DOHH2 (cell line): ENCODE measurements around the gene IPCEF1.
A peak's percentile ranks its signal among the peaks of the same experiment; 100 is the strongest.

Experiments
- H3F3A ChIP-seq: fragments of 200-600 bp; sonication (generic), shearing (Covaris generic); 2 replicates; pipeline ENCODE4 v1.6.0; 2016; ENCODE audit warnings: antibody characterized with exemption, mild to moderate bottlenecking; ENCODE audit not compliant: control insufficient read depth, insufficient read depth
- H3K27ac ChIP-seq: fragments of 200-600 bp; sonication (generic); 2 replicates; pipeline ENCODE4 v1.5.1; 2014; ENCODE audit warnings: low read depth, mild to moderate bottlenecking, low read length, moderate library complexity
- H3K27me3 ChIP-seq: fragments of 200-600 bp; sonication (generic); 2 replicates; pipeline ENCODE4 v1.6.1; 2014; ENCODE audit warnings: mild to moderate bottlenecking, low read length, mixed read lengths; ENCODE audit not compliant: control insufficient read depth
- H3K36me3 ChIP-seq: fragments of 200-600 bp; sonication (generic); 2 replicates; pipeline ENCODE4 v1.6.1; 2014; ENCODE audit warnings: mild to moderate bottlenecking, low read length, moderate library complexity, mixed read lengths; ENCODE audit not compliant: control insufficient read depth
- H3K4me1 ChIP-seq: fragments of 200-600 bp; sonication (generic); 2 replicates; pipeline ENCODE4 v1.6.1; 2014; ENCODE audit warnings: mild to moderate bottlenecking, low read length, mixed read lengths; ENCODE audit not compliant: control insufficient read depth
- H3K4me2 ChIP-seq: fragments of 200-600 bp; sonication (generic); 2 replicates; pipeline ENCODE4 v1.6.0; 2014; ENCODE audit warnings: mild to moderate bottlenecking, low read length, moderate library complexity
- H3K4me3 ChIP-seq: fragments of 200-600 bp; sonication (generic); 2 replicates; pipeline ENCODE4 v1.5.1; 2014; ENCODE audit warnings: mild to moderate bottlenecking, low read length, mixed read lengths
- H3K79me2 ChIP-seq: fragments of 200-600 bp; sonication (generic); 2 replicates; pipeline ENCODE4 v1.6.1; 2014; ENCODE audit warnings: mild to moderate bottlenecking, low read length, mixed read lengths; ENCODE audit not compliant: control insufficient read depth
- H3K9me2 ChIP-seq: fragments of 200-600 bp; sonication (generic); replicated peaks from 2 replicates; pipeline ENCODE4 v1.6.1; 2014; ENCODE audit warnings: mild to moderate bottlenecking, low read length, mixed read lengths; ENCODE audit not compliant: control insufficient read depth
- H3K9me3 ChIP-seq: fragments of 200-600 bp; sonication (generic); 2 replicates; pipeline ENCODE4 v1.6.1; 2014; ENCODE audit warnings: antibody characterized with exemption, low read length, mixed read lengths; ENCODE audit not compliant: control insufficient read depth, insufficient read depth
- H4K20me1 ChIP-seq: fragments of 200-600 bp; sonication (generic); 2 replicates; pipeline ENCODE4 v1.6.0; 2014; ENCODE audit warnings: low read depth, mild to moderate bottlenecking, antibody characterized with exemption, low read length, moderate library complexity; ENCODE audit not compliant: control insufficient read depth, insufficient read depth
- EZH2phosphoT487 ChIP-seq: fragments of 200-600 bp; sonication (generic); IDR thresholded peaks from 2 replicates; pipeline ENCODE4 v1.6.1; 2017; ENCODE audit warnings: borderline replicate concordance, mild to moderate bottlenecking, antibody characterized with exemption, low read length, moderate library complexity, mixed read lengths
- TF ChIP-seq, protein P1 (sequence below): fragments of 200-600 bp; sonication (generic); IDR thresholded peaks from one replicate; pipeline ENCODE4 v1.5.1; 2014; ENCODE audit warnings: antibody characterized with exemption, mild to moderate bottlenecking, low read depth, low read length; ENCODE audit not compliant: poor library complexity, severe bottlenecking

Gene IPCEF1

DNA sequence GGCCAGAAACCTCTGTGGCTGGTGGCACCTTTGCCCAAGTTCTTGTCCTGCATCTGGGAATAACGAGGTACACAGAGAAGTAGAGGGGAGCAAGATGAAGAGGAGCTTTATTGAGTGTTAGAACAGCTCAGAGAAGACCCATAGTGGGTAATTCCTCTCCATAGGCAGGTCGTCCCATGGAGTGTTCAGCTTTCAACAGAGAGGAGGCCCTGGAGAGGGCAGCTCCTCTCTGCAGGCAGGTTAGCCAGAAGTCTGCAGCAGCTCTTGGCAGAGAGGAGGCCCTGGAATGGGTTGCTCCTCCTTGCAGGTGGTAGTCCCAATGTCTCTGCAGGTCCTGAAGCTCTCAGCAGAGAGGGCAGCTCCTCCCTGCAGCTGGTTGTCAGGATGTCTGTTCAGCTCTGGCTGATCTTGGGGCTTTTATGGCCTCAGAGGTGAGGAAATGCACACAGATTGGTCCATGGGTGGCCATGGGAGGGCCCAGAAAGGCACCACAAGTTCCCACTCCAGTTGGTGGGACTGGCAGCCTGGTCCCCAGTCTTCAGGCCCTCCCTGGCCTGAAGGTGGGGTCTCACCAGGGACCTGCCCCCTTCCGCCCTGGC is 89.0 kb downstream of the IPCEF1 start:
- H3K27me3 ChIP-seq, result no peaks in the 10 kb centered on the region

GRCh38 chr6:154266560-154267099 is 90.0 kb downstream of the IPCEF1 start:
- no peak overlapping the region for H3K4me3 ChIP-seq
- no peak overlapping the region for H3K27ac ChIP-seq
- H3K4me2 ChIP-seq, result no peak overlapping the region
- H3K79me2 ChIP-seq, result no peaks in the 10 kb centered on the region
- no peaks in the 10 kb centered on the region for H3K36me3 ChIP-seq
- TF ChIP-seq, protein P1, sequence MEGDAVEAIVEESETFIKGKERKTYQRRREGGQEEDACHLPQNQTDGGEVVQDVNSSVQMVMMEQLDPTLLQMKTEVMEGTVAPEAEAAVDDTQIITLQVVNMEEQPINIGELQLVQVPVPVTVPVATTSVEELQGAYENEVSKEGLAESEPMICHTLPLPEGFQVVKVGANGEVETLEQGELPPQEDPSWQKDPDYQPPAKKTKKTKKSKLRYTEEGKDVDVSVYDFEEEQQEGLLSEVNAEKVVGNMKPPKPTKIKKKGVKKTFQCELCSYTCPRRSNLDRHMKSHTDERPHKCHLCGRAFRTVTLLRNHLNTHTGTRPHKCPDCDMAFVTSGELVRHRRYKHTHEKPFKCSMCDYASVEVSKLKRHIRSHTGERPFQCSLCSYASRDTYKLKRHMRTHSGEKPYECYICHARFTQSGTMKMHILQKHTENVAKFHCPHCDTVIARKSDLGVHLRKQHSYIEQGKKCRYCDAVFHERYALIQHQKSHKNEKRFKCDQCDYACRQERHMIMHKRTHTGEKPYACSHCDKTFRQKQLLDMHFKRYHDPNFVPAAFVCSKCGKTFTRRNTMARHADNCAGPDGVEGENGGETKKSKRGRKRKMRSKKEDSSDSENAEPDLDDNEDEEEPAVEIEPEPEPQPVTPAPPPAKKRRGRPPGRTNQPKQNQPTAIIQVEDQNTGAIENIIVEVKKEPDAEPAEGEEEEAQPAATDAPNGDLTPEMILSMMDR, result no peak
- TF ChIP-seq EZH2phosphoT487, result no peak
- no peaks in the 10 kb centered on the region for H3K9me2 ChIP-seq
- no peaks in the 10 kb centered on the region for H3K9me3 ChIP-seq
- peaks cover 8% of the 10 kb centered on the region for H3K4me1 ChIP-seq
- H3K27me3 ChIP-seq, result no peaks in the 10 kb centered on the region
- H3F3A ChIP-seq, result no peaks in the 10 kb centered on the region
- H4K20me1 ChIP-seq, result no peaks in the 10 kb centered on the region

More for the DNA sequence above, 89.0 kb downstream of the IPCEF1 start:
- no peaks in the 10 kb centered on the region for H3K9me3 ChIP-seq
- H3K4me1 ChIP-seq, result no peaks in the 10 kb centered on the region
- H3K4me2 ChIP-seq, result no peak overlapping the region
- no peaks in the 10 kb centered on the region for H3K79me2 ChIP-seq
- no peaks in the 10 kb centered on the region for H3F3A ChIP-seq
- TF ChIP-seq, protein P1, result no peak
- TF ChIP-seq EZH2phosphoT487, result no peak
- H3K36me3 ChIP-seq, result no peaks in the 10 kb centered on the region
- H3K4me3 ChIP-seq, result no peak overlapping the region
- no peak overlapping the region for H3K27ac ChIP-seq
- H4K20me1 ChIP-seq, result no peaks in the 10 kb centered on the region
- no peaks in the 10 kb centered on the region for H3K9me2 ChIP-seq

- Histone ChIP-seq H3K4me3 (no peak overlapping the region), H3K9me2 (no peaks in the 10 kb centered on the region), H3K79me2 (no peaks in the 10 kb centered on the region), H3F3A (no peaks in the 10 kb centered on the region), H4K20me1 (no peaks in the 10 kb centered on the region), H3K4me1 (peaks cover 31% of the 10 kb centered on the region), H3K9me3 (no peaks in the 10 kb centered on the region), H3K27me3 (no peaks in the 10 kb centered on the region), H3K4me2 (peak overlapping the region; percentile 26; the same call in 1 of the 2 replicates), H3K36me3 (no peaks in the 10 kb centered on the region), H3K27ac (peak overlapping the region; percentile 47)
- TF ChIP-seq EZH2phosphoT487, result no peak
- TF ChIP-seq, protein P1, result no peak
Observed at GRCh38 chr6:154261688-154262397, 94.8 kb downstream of the IPCEF1 start.
